PC-9 (cell line): Measurements from ENCODE around the gene RNF41. TPM values are rescaled to one million over a fixed set of nuclear protein-coding genes. Genes with fewer than 3 reads are reported as not detected.

Experiments used
- BruUV-seq: library from RNA; stranded (reverse); fragments of 400-500 nt; replicated peaks from 2 replicates; lab custom pipeline; 2021; lab: Mats Ljungman, UMichigan
- CTCF ChIA-PET: fragments of 300-600 bp; sonication (Branson Sonifier 250); formaldehyde crosslinking; loops from one replicate; lab custom pipeline; 2022; ENCODE audit warnings: antibody characterized with exemption; lab: Charles Lee
- POLR2A ChIA-PET: fragments of 300-600 bp; sonication (Branson Sonifier 250); formaldehyde crosslinking; loops from one replicate; lab custom pipeline; 2022; ENCODE audit warnings: antibody characterized with exemption; ENCODE audit not compliant: unreplicated experiment; lab: Charles Lee
- DNase-seq, 2 experiments: peaks; one replicate each; pipeline versions ENCODE4 v3.0.0 to v3.0.0-alpha.2; 2015 to 2022; ENCODE audit warnings: mixed read lengths in 1 of 2
- H2AFZ ChIP-seq: fragments of 200-600 bp; sonication (generic); 2 replicates; pipeline ENCODE4 v1.8.1; 2017; ENCODE audit warnings: antibody characterized with exemption
- H3F3A ChIP-seq: fragments of 200-600 bp; sonication (generic); 2 replicates; pipeline ENCODE4 v1.8.1; 2017; ENCODE audit warnings: antibody characterized with exemption, mild to moderate bottlenecking, low read depth; ENCODE audit not compliant: insufficient read depth
- H3K27ac ChIP-seq: fragments of 200-600 bp; sonication (generic); 2 replicates; pipeline ENCODE4 v1.6.1; 2016; ENCODE audit warnings: mixed run types
- H3K27me3 ChIP-seq: fragments of 200-600 bp; sonication (generic); 2 replicates; pipeline ENCODE4 v1.6.1; 2016; ENCODE audit warnings: low read depth, mixed run types; ENCODE audit not compliant: insufficient read depth
- H3K36me3 ChIP-seq: fragments of 200-600 bp; sonication (generic); 2 replicates; pipeline ENCODE4 v1.6.1; 2016; ENCODE audit warnings: low read depth, mixed run types
- H3K4me1 ChIP-seq: fragments of 200-600 bp; sonication (generic); replicated peaks from 2 replicates; pipeline ENCODE4 v1.6.1; 2016; ENCODE audit warnings: mixed run types; ENCODE audit not compliant: insufficient read depth
- H3K4me2 ChIP-seq: fragments of 200-600 bp; sonication (generic); 2 replicates; pipeline ENCODE4 v1.6.1; 2017; ENCODE audit warnings: mixed run types
- H3K4me3 ChIP-seq: fragments of 200-600 bp; sonication (generic); 2 replicates; pipeline ENCODE4 v1.6.1; 2016; ENCODE audit warnings: mixed run types
- H3K79me2 ChIP-seq: fragments of 200-600 bp; sonication (generic); 2 replicates; pipeline ENCODE4 v1.6.1; 2017; ENCODE audit warnings: low read depth, mixed run types
- H3K9me2 ChIP-seq: fragments of 200-600 bp; sonication (generic); 2 replicates; pipeline ENCODE4 v1.8.1; 2017; ENCODE audit warnings: mild to moderate bottlenecking; ENCODE audit not compliant: insufficient read depth
- H3K9me3 ChIP-seq: fragments of 200-600 bp; sonication (generic); 2 replicates; pipeline ENCODE4 v1.8.1; 2016; ENCODE audit warnings: low read depth; ENCODE audit not compliant: insufficient read depth
- H4K20me1 ChIP-seq: fragments of 200-600 bp; sonication (generic); 2 replicates; pipeline ENCODE4 v1.8.1; 2017; ENCODE audit not compliant: insufficient read depth
- EZH2 ChIP-seq: fragments of 200-600 bp; sonication (generic); IDR thresholded peaks from 2 replicates; pipeline ENCODE4 v1.8.0; 2017; ENCODE audit warnings: antibody characterized with exemption, low read depth
- intact Hi-C: fragments of 100-400 bp; cut with micrococcal nuclease; formaldehyde crosslinking; loops from one replicate; pipeline ENCODE4 v1.10.0; 2022; ENCODE audit not compliant: unreplicated experiment
- total RNA-seq: library from RNA; stranded (reverse); gene quantifications from 2 replicates; pipeline ENCODE4 v1.2.3, GENCODE V29; 2021
- TF ChIP-seq, protein P1 (sequence below): fragments of 200-600 bp; sonication (generic); conservative IDR thresholded peaks from 2 replicates; pipeline ENCODE4 v1.6.1; 2017; ENCODE audit warnings: mixed run types, antibody characterized with exemption, mild to moderate bottlenecking, moderate library complexity

RNF41 gene
- total RNA-seq, 1 experiment from 2014 or later: 33.4 TPM

DNA sequence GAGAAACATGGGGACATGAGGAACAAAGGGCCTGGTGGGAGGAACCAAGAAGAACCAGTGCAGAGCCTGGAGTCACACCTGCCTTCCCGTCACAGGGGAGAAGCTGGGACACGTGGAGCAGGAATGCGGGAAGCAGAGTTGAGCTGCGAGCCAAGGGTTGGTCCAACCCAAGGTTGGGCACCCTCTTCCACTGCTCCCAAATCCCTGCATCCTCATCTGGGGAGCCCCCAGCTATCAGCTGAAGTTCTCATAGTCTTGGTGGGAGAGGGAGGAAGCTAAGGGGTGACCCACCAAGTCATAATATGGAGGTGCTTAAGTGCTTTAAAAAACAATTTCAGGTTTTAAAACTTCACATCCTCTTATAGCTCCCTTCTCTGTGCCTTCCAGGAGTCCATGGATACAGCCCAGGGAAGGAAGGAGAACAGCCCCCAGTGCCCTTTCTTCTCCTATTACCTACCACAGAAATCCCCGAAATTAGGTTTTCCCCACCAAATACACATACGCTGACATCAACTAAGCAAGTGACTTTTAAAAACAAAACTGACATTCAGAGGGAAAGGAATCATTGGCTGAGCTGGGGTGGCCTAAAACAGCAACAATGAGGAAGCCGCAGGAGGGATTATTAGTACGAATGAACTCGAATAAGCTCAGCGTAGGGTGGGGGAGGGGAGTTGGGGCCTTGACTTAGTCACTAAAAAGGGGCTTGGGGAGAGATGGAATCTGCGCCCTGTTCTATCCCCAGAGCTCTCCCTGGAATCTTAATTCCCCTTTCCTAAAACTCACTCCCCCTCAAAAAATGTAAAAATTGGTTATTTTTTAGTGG is 59.0 kb downstream of the RNF41 start:
- Histone ChIP-seq H3K79me2 (peaks cover 35% of the 10 kb centered on the region), H3K9me3 (no peaks in the 10 kb centered on the region), H3K4me1 (peaks cover 16% of the 10 kb centered on the region), H3F3A (peaks cover 62% of the 10 kb centered on the region), H3K4me2 (no peak overlapping the region), H3K4me3 (no peak overlapping the region), H3K27me3 (no peaks in the 10 kb centered on the region), H2AFZ (no peak overlapping the region), H3K9me2 (no peaks in the 10 kb centered on the region), H3K27ac (no peak overlapping the region), H4K20me1 (peaks cover 26% of the 10 kb centered on the region), H3K36me3 (peaks cover 42% of the 10 kb centered on the region)
- TF ChIP-seq EZH2: no peak
- TF ChIP-seq, protein P1, sequence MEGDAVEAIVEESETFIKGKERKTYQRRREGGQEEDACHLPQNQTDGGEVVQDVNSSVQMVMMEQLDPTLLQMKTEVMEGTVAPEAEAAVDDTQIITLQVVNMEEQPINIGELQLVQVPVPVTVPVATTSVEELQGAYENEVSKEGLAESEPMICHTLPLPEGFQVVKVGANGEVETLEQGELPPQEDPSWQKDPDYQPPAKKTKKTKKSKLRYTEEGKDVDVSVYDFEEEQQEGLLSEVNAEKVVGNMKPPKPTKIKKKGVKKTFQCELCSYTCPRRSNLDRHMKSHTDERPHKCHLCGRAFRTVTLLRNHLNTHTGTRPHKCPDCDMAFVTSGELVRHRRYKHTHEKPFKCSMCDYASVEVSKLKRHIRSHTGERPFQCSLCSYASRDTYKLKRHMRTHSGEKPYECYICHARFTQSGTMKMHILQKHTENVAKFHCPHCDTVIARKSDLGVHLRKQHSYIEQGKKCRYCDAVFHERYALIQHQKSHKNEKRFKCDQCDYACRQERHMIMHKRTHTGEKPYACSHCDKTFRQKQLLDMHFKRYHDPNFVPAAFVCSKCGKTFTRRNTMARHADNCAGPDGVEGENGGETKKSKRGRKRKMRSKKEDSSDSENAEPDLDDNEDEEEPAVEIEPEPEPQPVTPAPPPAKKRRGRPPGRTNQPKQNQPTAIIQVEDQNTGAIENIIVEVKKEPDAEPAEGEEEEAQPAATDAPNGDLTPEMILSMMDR: no peak
- BruUV-seq: no TSS peak
- intact Hi-C loops: loop anchor here (10.0 kb wide), 1 partner anchor 118 kb away; the partner anchor contains the start of gene RPS26
- ChIA-PET POLR2A (interaction anchor here (0.6 to 0.9 kb wide), 2 partner anchors 8 to 59 kb away, joined by 4 to 8 read pairs; partner anchors contain the start of gene RNF41), CTCF (interaction anchor here (0.6 kb wide), 2 partner anchors 60 to 523 kb away, joined by 3 to 6 read pairs; no protein-coding TSS in a partner anchor)
- no peak for DNase-seq

DNA sequence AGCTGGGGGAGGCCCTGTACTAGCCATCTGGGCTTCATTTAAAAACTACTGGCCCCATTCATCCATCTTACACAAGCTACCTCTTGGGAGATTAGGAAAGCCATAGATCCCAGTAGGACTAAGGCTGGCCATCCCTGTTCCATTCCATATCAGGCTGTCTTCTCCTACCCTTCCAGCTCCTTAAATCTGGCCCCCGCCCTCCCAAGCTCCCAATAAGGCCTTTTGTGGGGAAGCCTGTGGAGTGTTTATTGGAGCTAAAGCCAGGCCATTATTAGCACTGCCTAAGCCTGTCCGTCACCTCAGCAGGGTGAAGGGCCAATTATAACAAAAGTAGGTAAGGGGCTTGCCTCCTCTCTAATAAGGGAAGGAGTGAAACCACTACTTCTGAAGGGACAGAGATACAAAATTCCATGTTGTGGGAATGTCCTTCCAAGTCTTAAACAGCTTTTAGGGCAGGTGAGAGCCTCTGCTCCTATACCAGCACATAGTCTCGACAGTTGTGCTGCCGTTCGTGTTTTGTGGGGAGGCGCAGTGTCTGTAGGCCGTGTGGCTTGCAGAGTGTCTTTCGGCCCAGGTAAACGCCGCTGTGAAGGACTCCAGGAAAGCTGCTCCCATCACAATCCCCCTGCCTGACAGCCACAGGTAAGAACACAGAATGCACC is 59.9 kb downstream of the RNF41 start:
- Histone ChIP-seq H3K4me1 (peaks cover 22% of the 10 kb centered on the region), H3K36me3 (peaks cover 42% of the 10 kb centered on the region), H3K27me3 (no peaks in the 10 kb centered on the region), H4K20me1 (peaks cover 26% of the 10 kb centered on the region), H3K4me3 (no peak overlapping the region), H3K4me2 (no peak overlapping the region), H2AFZ (no peak overlapping the region), H3K9me2 (no peaks in the 10 kb centered on the region), H3K79me2 (peaks cover 35% of the 10 kb centered on the region), H3F3A (peaks cover 68% of the 10 kb centered on the region), H3K27ac (no peak overlapping the region), H3K9me3 (no peaks in the 10 kb centered on the region)
- CTCF ChIA-PET: interaction anchor here (0.5 to 1.0 kb wide), 4 partner anchors 27 to 98 kb away, joined by 3 to 5 read pairs (median 3); partner anchors contain the start of gene SMARCC2
- TF ChIP-seq, protein P1: no peak
- TF ChIP-seq EZH2: no peak
- POLR2A ChIA-PET: interaction anchor here (0.6 kb wide), 1 partner anchor 509 kb away, joined by 3 read pairs; no protein-coding TSS in a partner anchor
- no peak for DNase-seq
- intact Hi-C loops: loop anchor here (10.0 kb wide), 1 partner anchor 117 kb away; the partner anchor contains the start of gene RPS26
- BruUV-seq: no TSS peak
